IPS DF 6.9 (cell line): ENCODE data around the gene HOXA2.
A peak's percentile ranks its signal among the peaks of the same experiment; 100 is the strongest.

Experiments used
- DNase-seq: peaks from one replicate; pipeline ENCODE4 v3.0.0-alpha.2; 2013; ENCODE audit warnings: low read depth, low spot score
- H3K27ac ChIP-seq: one replicate; pipeline ENCODE4 v1.5.1; 2013; ENCODE audit warnings: low read length, control low read depth
- H3K27me3 ChIP-seq: 2 replicates; pipeline ENCODE4 v1.6.1; 2013; ENCODE audit warnings: mild to moderate bottlenecking, low read length; ENCODE audit not compliant: control insufficient read depth, insufficient read depth
- H3K36me3 ChIP-seq: 2 replicates; pipeline ENCODE4 v1.6.1; 2013; ENCODE audit warnings: low read length; ENCODE audit not compliant: control insufficient read depth, insufficient read depth
- H3K4me1 ChIP-seq: 2 replicates; pipeline ENCODE4 v1.6.1; 2013; ENCODE audit warnings: low read length; ENCODE audit not compliant: control insufficient read depth, insufficient read depth
- H3K4me3 ChIP-seq: 2 replicates; pipeline ENCODE4 v1.5.1; 2013; ENCODE audit warnings: mild to moderate bottlenecking, low read length
- H3K9me3 ChIP-seq: 2 replicates; pipeline ENCODE4 v1.6.1; 2013; ENCODE audit warnings: low read length, inconsistent platforms; ENCODE audit not compliant: control insufficient read depth, insufficient read depth
- WGBS: extraction: QIAGEN DNeasy Blood & Tissue Kit; methylation state at CpG from one replicate; pipeline ENCODE4 v1.1.7; 2013; ENCODE audit warnings: mixed read lengths, missing lambda C conversion rate; ENCODE audit not compliant: insufficient read length, insufficient coverage; 5-methylcytosine and 5-hydroxymethylcytosine counted together

The HOXA2 gene

DNA sequence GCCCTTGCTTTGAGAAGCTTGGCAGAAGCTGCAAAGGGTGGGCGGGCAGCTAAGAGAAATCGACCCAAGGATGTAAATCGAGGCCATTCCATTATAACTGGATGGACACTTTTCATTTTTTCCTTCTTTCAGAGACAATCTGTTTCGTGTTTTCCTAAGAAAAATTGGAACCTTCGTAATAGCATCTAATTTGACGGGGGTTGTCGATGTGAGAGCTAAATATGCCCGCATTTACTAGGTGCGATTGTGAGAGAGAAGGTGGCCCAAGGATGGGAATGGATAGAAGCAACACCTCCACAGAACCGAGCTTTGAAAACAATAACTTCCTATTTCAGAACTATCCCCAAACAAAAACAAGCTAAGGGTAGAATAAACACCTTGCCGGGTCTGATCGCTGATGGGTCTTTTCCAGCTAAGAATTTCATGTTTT is 28.9 kb upstream of the HOXA2 start:
- Histone ChIP-seq H3K36me3 (no peaks in the 10 kb centered on the region; the same call in 1 of the 2 replicates), H3K4me1 (no peaks in the 10 kb centered on the region), H3K4me3 (no peak overlapping the region), H3K27ac (no peak overlapping the region), H3K9me3 (no peaks in the 10 kb centered on the region), H3K27me3 (peaks cover 95% of the 10 kb centered on the region)
- DNase-seq, result no peak
- no CpG with 5 or more reads among the region's 12 CpGs for WGBS

DNA sequence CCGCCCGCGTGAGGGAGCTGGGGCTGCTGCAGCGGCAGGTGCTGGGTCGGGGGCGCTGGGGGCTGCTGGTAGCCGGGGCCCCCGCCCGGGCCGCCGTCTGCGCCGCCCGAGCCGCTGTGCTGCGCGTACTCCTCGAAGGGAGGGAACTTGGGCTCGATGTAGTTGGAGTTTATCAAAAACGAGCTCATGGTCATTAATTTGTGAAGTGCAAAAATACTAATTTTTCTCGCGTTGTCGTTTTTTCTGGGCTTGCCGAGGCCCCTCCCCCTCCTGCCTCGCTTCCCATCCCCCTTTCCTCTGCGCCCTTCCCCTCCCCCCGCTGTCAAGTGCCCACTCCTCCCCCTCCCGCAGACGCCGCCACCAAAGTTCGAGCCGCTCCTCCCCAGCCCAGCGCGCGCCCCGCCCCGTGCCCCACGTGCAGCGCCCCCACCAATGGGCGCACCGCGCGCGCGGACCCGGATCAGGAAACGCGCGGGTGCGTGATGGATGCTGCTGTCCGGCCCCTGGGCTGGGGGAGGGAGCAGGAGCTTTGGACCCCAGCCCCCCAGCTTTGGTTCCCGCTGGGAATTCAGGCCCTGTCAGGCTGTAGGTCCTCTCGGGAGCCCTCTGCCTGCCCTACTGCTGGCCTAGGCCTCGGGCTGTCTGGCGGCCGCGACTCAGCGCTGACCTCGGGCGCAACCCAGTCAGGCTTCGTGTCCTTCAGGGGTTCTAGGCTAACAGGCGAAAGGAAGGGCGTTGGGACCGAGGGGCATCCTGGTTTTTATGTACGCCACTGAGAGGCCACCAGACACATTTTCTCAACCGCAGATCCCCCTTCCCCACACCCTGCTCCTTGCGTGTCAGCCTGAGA is 28.3 kb upstream of the HOXA2 start, which contains the start of gene HOXA4:
Gene HOXA4 (minus strand): TSS at position 218 of the 850 bp plus-strand sequence. CDS start 24 bp downstream, at position 194.
- H3K27ac ChIP-seq, result no peak within 1 kb of the TSS

DNA sequence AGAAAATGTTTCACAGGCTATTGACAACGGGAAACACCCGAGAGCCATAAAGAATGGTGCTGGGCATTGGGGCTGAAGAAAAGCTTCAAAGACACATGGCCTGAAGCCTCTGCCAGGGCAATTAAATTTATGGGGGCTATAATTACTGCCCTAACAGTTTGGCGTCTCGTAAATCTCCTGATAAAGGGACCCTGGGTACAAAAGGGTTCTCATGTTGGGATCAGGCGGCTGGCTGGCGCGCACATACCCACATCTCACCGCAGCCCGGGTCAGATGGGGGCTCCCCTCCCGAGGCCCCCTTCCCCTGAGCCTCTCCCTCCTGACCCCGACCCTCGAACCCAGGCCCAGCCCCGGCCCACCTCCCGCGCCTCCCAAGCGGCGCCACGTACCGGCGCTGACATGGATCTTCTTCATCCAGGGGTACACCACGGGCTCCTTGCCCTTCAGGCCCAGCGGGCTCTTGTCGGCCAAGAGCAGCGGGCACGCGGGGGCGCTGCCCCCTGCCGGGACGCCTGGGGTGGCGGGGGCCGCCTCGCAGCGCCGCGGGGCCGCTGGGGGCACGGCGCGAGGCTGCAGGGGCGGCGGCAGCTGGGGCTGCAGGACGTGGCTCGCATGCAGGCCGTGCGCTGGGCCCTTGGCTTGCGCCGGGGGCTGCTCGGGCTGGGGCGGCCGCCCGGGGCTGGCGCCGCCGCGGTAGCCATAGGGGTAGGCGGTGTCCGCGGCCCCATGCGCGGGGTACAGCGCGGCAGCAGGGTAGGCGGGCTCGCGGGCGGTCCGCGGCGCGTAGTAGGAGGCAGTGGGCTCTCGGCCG is 27.5 kb upstream of the HOXA2 start:
- Histone ChIP-seq H3K4me3 (peak overlapping the region; percentile 19), H3K27me3 (peaks cover 96% of the 10 kb centered on the region), H3K4me1 (no peaks in the 10 kb centered on the region), H3K9me3 (no peaks in the 10 kb centered on the region), H3K36me3 (no peaks in the 10 kb centered on the region; the same call in 1 of the 2 replicates), H3K27ac (no peak overlapping the region)
- DNase-seq, result no peak
- WGBS, result no CpG with 5 or more reads among the region's 72 CpGs

More for the DNA sequence above, 28.3 kb upstream of the HOXA2 start, which contains the start of gene HOXA4:
- no peak for DNase-seq
- Histone ChIP-seq H3K9me3 (no peaks in the 10 kb centered on the region), H3K27me3 (peaks cover 95% of the 10 kb centered on the region), H3K36me3 (no peaks in the 10 kb centered on the region; the same call in 1 of the 2 replicates), H3K4me1 (no peaks in the 10 kb centered on the region), H3K4me3 (peak within 1 kb of the TSS; percentile 42)
- WGBS, result no CpG with 5 or more reads among the region's 67 CpGs

DNA sequence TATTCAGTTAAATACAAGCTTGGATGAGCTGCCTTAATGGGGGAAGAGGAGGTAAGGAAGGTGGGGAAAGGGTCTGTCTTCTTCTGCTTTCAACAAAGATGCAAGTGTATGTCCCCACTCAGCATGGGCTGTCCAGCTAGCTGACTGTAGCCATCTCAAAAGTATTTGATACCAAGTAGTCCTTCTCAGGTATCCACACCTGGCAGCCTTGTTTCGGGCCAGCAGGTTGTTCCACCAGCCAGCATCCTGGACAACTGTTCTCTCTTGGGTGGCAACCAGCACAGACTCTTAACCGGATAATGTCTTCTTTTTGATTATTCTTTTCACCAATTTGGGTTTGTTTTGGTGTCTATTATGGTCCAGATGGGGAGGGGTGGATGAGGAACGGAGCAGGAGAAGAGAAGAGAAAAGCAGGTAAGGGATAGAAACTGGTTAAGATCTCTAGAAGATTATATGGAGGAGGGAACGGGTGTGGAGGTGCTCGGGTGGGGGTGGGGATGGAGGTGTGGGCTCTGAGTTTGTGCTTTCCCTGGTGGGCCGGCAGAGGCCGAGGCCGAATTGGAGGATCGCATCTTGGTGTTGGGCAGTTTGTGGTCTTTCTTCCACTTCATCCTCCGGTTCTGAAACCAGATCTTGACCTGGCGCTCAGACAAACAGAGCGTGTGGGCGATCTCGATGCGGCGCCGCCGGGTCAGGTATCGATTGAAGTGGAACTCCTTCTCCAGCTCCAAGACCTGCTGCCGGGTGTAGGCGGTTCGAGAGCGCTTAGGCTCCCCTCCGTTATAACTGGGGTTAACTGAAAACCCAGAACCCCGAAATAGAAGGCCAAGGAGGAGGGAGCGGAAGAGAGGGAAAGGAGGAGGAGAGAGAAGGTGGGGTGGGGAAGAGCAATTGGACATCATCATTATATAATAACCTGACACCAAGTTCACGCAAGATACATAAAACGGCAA is 26.6 kb upstream of the HOXA2 start:
- no CpG with 5 or more reads among the region's 28 CpGs for WGBS
- peaks cover 96% of the 10 kb centered on the region for H3K27me3 ChIP-seq

DNA sequence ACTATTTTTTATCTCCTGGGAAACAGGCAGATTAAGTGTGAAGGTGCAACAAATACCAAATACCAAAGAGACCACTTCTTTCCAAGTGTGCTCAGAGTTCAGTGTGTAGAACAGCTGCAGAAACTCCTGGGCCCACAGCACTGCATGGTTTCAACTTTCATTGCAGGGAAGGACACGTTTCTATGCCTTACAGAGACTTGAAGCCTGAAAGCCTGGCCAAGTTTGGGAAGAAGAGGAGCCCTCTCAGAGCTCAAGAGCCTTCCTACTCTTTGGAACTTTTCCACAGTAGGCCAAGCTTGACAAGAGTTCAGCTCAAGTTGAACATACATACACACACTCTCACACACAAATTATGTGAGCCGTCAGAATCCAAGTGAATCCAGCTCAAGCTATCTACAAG is 25.6 kb upstream of the HOXA2 start:
- Histone ChIP-seq H3K9me3 (no peaks in the 10 kb centered on the region), H3K27ac (no peak overlapping the region), H3K4me3 (no peak overlapping the region), H3K27me3 (peaks cover 97% of the 10 kb centered on the region), H3K4me1 (no peaks in the 10 kb centered on the region), H3K36me3 (no peaks in the 10 kb centered on the region; the same call in 1 of the 2 replicates)
- DNase-seq, result no peak
- WGBS, result no CpG with 5 or more reads among the region's 2 CpGs

More for the DNA sequence above, 26.6 kb upstream of the HOXA2 start:
- no peak overlapping the region for H3K4me3 ChIP-seq
- DNase-seq, result no peak
- H3K36me3 ChIP-seq, result no peaks in the 10 kb centered on the region; the same call in 1 of the 2 replicates
- H3K27ac ChIP-seq, result no peak overlapping the region
- no peaks in the 10 kb centered on the region for H3K4me1 ChIP-seq
- H3K9me3 ChIP-seq, result no peaks in the 10 kb centered on the region

DNA sequence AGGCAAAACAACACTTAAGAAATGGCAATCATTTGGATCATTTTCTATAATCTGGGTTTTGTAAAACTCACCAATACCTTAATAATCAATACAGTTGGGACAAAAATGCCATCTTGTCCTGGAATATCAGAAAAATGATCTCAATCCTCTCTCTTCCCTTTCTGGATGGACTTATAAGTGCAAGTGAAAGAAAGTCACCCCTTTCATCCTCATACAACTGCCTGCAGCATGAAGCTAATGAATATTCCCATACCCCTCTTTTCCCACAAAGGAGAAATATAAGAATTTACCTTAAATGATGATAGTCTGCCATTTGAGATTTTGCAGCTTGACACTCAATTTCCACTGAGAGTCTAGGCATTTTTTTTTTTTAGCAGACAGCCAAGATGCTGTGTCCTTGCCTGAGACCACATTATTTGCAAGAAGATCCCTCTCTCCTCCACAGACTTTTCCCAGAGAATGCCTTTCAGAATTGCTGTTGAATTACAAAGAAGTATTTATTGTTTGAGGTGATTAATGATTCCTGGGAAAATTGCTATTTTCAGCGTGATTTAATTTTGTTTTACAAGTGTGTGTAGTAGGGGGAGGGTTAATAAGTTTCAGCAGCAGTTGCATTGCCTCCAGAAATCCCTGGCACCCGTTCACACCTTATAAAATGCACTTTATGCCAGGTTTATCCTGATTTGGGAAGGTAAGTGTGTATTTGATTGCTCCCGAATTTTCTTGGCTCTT is 24.3 kb upstream of the HOXA2 start:
- Histone ChIP-seq H3K4me3 (no peak overlapping the region), H3K27me3 (peaks cover 97% of the 10 kb centered on the region), H3K36me3 (no peaks in the 10 kb centered on the region; the same call in 1 of the 2 replicates), H3K9me3 (no peaks in the 10 kb centered on the region), H3K4me1 (no peaks in the 10 kb centered on the region), H3K27ac (no peak overlapping the region)
- 100% methylated on average over 1 of the region's 3 CpGs for WGBS
- no peak for DNase-seq

DNA sequence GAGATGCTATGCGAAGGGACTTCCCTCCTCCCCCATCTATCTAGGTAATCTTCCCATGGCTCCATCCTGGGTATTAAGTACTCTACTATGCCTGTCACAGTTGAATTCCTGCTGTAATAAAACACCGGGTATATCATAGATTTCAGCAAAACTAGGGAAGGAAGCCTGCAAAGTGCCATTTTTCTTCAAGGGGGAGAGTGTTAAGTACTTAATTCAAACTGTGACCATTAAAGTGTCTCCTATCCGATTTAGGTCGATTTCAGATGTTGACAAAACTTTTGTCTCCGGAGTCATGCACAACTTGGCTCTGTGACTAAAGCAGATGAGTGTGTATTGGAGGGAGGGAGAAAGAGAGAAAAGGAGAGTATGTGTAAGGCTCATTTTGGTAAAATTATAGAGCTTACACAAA is 23.5 kb upstream of the HOXA2 start:
- no CpG with 5 or more reads among the region's 5 CpGs for WGBS
- no peak overlapping the region for H3K4me3 ChIP-seq
- no peak overlapping the region for H3K27ac ChIP-seq
- peaks cover 97% of the 10 kb centered on the region for H3K27me3 ChIP-seq
- H3K9me3 ChIP-seq, result no peaks in the 10 kb centered on the region
- H3K36me3 ChIP-seq, result no peaks in the 10 kb centered on the region; the same call in 1 of the 2 replicates
- DNase-seq, result no peak
- H3K4me1 ChIP-seq, result no peaks in the 10 kb centered on the region

DNA sequence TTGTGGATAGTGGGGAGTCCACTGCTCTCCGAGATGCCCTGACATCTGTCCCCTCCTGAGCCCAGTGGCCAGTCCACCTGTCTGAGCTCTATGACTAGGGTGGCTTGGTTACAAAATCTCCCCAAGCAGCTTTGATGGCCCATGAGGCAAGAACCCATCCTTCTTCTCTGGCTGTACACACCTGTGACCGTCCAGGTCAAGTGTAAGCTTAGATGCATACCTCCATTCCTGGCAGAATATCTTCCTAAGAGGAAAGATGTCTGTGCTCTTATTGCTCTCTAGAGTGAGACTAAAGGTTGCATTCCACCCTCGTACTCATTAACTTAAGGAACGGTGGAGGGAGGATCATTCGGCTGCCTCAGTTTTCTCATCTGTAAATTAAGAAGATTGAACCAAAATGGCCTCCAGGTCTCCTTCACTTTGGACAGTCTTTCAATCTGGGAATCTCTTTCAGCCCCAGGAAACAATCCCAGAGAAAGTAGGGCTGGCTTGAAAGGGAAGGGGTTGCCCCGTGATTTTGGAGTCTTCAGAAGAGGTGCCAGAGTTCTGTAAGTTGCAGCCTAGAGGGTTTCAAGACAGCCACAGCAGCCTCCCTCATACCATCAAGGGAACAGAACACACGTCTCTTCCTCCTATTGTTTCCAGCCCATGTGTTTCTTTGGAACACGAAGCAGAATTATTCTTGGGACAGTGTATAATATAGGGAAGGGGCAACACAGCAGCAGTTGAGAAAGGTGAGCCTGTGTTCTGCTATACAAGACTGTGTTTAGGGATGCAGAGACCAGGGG is 22.6 kb upstream of the HOXA2 start:
- Histone ChIP-seq H3K36me3 (no peaks in the 10 kb centered on the region; the same call in 1 of the 2 replicates), H3K4me1 (no peaks in the 10 kb centered on the region), H3K9me3 (no peaks in the 10 kb centered on the region), H3K27me3 (peaks cover 100% of the 10 kb centered on the region), H3K27ac (no peak overlapping the region), H3K4me3 (no peak overlapping the region)
- DNase-seq, result no peak
- WGBS, result no CpG with 5 or more reads among the region's 8 CpGs
